ENCODE data around the gene FBXO42. TPM values are rescaled to one million over a fixed set of nuclear protein-coding genes. Genes with fewer than 3 reads are reported as not detected.

Gene FBXO42
- total and polyA plus RNA-seq, 12 donors = 14.0 to 44.9 (median 19.7) TPM

DNA sequence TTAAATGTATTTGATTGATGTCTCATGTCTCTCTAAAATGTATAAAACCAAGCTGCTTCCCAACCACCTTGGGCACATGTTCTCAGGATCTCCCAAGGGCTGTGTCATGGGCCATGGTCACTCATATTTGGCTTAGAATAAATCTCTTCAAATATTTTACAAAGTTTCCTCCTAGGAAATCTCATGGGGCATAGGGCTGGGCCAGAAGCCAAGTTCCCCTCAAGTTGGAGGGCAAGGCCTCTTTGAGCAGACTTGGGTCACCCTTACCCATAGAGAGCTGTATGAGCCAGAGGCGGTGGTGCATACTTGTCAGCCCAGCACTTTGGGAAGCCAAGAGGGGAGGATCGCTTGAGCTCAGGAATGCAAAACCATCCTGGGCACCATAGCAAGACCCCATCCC is 2.3 kb upstream of the FBXO42 start:
- DNase-seq = no peak
- TF ChIP-seq, protein P1, sequence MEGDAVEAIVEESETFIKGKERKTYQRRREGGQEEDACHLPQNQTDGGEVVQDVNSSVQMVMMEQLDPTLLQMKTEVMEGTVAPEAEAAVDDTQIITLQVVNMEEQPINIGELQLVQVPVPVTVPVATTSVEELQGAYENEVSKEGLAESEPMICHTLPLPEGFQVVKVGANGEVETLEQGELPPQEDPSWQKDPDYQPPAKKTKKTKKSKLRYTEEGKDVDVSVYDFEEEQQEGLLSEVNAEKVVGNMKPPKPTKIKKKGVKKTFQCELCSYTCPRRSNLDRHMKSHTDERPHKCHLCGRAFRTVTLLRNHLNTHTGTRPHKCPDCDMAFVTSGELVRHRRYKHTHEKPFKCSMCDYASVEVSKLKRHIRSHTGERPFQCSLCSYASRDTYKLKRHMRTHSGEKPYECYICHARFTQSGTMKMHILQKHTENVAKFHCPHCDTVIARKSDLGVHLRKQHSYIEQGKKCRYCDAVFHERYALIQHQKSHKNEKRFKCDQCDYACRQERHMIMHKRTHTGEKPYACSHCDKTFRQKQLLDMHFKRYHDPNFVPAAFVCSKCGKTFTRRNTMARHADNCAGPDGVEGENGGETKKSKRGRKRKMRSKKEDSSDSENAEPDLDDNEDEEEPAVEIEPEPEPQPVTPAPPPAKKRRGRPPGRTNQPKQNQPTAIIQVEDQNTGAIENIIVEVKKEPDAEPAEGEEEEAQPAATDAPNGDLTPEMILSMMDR (IDR thresholded peaks at IDR 0.05) = no peak
- no peak for TF ChIP-seq POLR2A (IDR thresholded peaks at IDR 0.05)
- Histone ChIP-seq H3K4me1 (replicated peaks in 1 of 2) (peaks cover 0 to 22% of the 10 kb centered on the region in 2 donors), H3K9me3 (replicated peaks in 1 of 3) (no peaks in the 10 kb centered on the region), H3K4me3 (no peak overlapping the region), H3K27me3 (no peaks in the 10 kb centered on the region), H3K27ac (no peak overlapping the region), H3K36me3 (replicated peaks in 1 of 2) (no peaks in the 10 kb centered on the region)
- WGBS, 4 donors = 82 to 94% (median 91%) methylated on average over 2 of the region's 2 CpGs
- intact Hi-C loops (cut with DNase I) = loop anchor here (10.0 kb wide), 3 partner anchors 60 to 270 kb away; no protein-coding TSS in a partner anchor

DNA sequence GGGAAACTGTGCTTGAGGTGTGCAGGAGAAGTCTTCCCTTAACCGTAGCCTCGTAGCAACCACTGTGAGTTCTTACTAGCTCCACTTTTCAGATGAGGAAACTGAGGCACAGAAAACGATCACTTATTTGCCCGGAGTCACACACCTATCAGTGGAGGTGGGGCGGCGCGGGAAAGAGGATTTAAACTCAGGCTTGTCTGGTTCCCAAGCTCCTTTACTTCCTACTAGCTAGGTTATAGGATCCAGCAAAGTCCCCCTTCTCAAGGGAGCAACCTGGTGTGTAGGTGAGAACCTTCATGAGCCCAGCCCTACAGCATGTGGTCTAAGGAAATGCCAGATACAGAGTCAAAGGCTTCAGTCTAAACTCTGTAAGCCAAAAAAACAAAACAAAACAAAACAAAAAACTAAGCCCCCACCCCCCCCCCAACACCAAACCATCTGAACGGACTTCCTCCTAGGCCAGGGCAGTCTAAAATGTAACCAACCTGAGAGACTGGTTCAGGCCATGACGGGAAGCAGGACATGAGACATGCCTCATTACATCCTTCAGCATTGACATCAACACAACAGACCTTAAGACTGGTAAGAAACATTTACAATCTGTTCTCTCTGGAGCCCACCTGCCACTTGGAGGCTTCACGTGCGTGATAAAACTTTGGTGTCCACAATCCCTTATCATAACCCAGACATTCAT is 709 bp upstream of the FBXO42 start:
- H3K4me1 ChIP-seq (replicated peaks in 1 of 2) = peaks cover 0 to 36% of the 10 kb centered on the region in 2 donors
- intact Hi-C loops (cut with DNase I) = loop anchor here (10.0 kb wide), 3 partner anchors 58 to 268 kb away; no protein-coding TSS in a partner anchor
- H3K36me3 ChIP-seq (replicated peaks in 1 of 2) = no peaks in the 10 kb centered on the region
- no peaks in the 10 kb centered on the region for H3K9me3 ChIP-seq (replicated peaks in 1 of 3)
- no peak for TF ChIP-seq POLR2A (IDR thresholded peaks at IDR 0.05)
- TF ChIP-seq, protein P1 (IDR thresholded peaks at IDR 0.05) = no peak
- H3K4me3 ChIP-seq = peak overlapping the region in 2 of 4 donors; percentile 96 to 99
- no peaks in the 10 kb centered on the region for H3K27me3 ChIP-seq
- DNase-seq = peak in 1 of 7 donors; percentile 61
- peak overlapping the region in 4 of 5 donors; percentile 90 to 98 (median 95) for H3K27ac ChIP-seq
- 54 to 64% (median 56%) methylated on average over 11 of the region's 11 CpGs for WGBS, 4 donors

DNA sequence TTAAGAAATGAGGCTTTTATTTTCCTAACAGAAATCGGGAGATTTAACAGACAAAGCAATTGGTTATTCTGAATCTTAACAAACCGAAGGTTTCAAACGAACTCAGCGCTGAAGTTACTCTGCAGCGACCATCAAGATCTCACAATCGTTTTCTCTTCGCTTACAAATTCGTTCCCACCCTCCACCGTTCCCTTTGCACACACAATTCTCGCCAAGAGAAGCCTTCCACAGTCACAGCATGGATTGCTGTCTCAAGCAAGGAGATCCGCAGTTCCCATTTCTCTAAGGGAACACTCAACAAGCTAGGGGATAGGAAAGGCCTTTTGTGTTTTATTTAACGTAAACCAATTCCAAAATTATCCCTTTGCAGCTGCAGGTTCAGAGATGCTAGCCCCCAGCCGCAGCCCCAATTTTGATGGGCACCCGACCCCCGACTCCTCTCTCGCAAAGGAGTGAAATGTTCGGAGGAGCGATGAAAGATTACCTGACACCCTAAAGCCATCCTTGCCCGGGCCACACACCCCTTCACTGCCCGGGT is 755 bp downstream of the FBXO42 start:
- intact Hi-C loops (cut with DNase I) = loop anchor here (10.0 kb wide), 3 partner anchors 57 to 267 kb away; no protein-coding TSS in a partner anchor
- Histone ChIP-seq H3K9me3 (replicated peaks in 1 of 3) (no peaks in the 10 kb centered on the region), H3K4me3 (peak overlapping the region; percentile 43 to 99 (median 78)), H3K36me3 (replicated peaks in 1 of 2) (no peaks in the 10 kb centered on the region), H3K4me1 (replicated peaks in 1 of 2) (peaks cover 0 to 36% of the 10 kb centered on the region in 2 donors), H3K27me3 (no peaks in the 10 kb centered on the region), H3K27ac (peak overlapping the region; percentile 55 to 98 (median 93))
- TF ChIP-seq, protein P1 (IDR thresholded peaks at IDR 0.05) = no peak
- no peak for TF ChIP-seq POLR2A (IDR thresholded peaks at IDR 0.05)
- DNase-seq = peak in 1 of 7 donors; percentile 28
- 0 to 2% (median 1%) methylated on average over 14 to 20 of the region's 20 CpGs for WGBS, 4 donors

DNA sequence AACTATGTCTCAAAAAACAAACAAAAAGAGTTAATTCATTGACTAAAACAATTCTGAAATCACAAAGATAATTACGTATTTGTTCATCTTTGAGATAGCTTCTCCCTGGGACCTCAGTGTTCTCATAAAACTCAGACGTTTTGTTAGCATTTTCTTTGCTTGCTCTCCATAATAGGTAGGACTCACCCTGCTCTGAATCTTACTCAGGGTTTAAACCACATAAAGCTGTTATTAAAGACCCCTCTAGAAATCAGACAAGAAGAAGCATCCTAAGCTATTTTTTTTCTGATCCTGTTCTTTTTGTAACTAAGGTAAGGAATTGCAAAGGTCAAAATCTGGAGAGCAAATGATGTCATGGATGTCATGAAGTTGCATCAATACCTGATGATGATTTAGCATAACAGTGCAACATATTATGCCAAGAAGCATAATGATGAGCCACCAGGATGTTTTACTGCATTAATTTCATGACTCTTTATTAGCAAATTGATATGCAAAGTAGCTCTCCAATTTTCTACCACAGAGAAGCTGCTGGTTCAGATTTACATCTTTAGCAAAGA is 2.4 kb downstream of the FBXO42 start:
- Histone ChIP-seq H3K36me3 (replicated peaks in 1 of 2) (no peaks in the 10 kb centered on the region), H3K27me3 (no peaks in the 10 kb centered on the region), H3K9me3 (replicated peaks in 1 of 3) (no peaks in the 10 kb centered on the region), H3K4me3 (no peak overlapping the region), H3K4me1 (replicated peaks in 1 of 2) (peaks cover 0 to 36% of the 10 kb centered on the region in 2 donors), H3K27ac (peak overlapping the region in 2 of 5 donors; percentile 41 to 56)
- 47 to 59% (median 53%) methylated on average over 2 of the region's 2 CpGs for WGBS, 4 donors
- intact Hi-C loops (cut with DNase I) = loop anchor here (10.0 kb wide), 3 partner anchors 55 to 265 kb away; no protein-coding TSS in a partner anchor
- no peak for DNase-seq
- TF ChIP-seq, protein P1 (IDR thresholded peaks at IDR 0.05) = no peak
- TF ChIP-seq POLR2A (IDR thresholded peaks at IDR 0.05) = no peak
